Hematopoietic multipotent progenitor cell treated with erythropoietin and hydrocortisone succinate and interleukin-3 and kit ligand, for 8 days (in vitro differentiated cells): Measurements from ENCODE around the gene DAAM2.

Experiments used
- DNase-seq: peaks from one replicate; pipeline ENCODE4 v3.0.0-alpha.2; 2015

The DAAM2 gene

GRCh38 chr6:39911513-39912125 lies 119.4 kb downstream of the DAAM2 start:
- DNase-seq, result no peak

- DNase-seq, result no peak
Measured at GRCh38 chr6:39912446-39912845, 120.3 kb downstream of the DAAM2 start.

- DNase-seq, result no peak
Measured at GRCh38 chr6:39913391-39913916, 121.3 kb downstream of the DAAM2 start.

- no peak for DNase-seq
Measured at GRCh38 chr6:39914239-39914638, 122.1 kb downstream of the DAAM2 start.

- DNase-seq, result no peak
Measured at GRCh38 chr6:39915866-39916265, 123.7 kb downstream of the DAAM2 start.

- DNase-seq, result no peak
Measured at GRCh38 chr6:39917329-39917728, 125.2 kb downstream of the DAAM2 start.

- no peak for DNase-seq
Measured at GRCh38 chr6:39917981-39918380, 125.8 kb downstream of the DAAM2 start.

- DNase-seq, result no peak
Measured at GRCh38 chr6:39918831-39919230, 126.7 kb downstream of the DAAM2 start.

GRCh38 chr6:39920157-39920556 lies 128.0 kb downstream of the DAAM2 start:
- no peak for DNase-seq

- DNase-seq, result no peak
Measured at GRCh38 chr6:39922821-39923220, 130.6 kb downstream of the DAAM2 start.

- DNase-seq, result no peak
Measured at GRCh38 chr6:39923394-39923793, 131.2 kb downstream of the DAAM2 start.

GRCh38 chr6:39923861-39924260 lies 131.7 kb downstream of the DAAM2 start:
- no peak for DNase-seq

GRCh38 chr6:39924283-39924682 lies 132.1 kb downstream of the DAAM2 start:
- no peak for DNase-seq

GRCh38 chr6:39925191-39925930 lies 133.2 kb downstream of the DAAM2 start:
- DNase-seq, result no peak

- no peak for DNase-seq
Measured at GRCh38 chr6:39925931-39926290, 133.7 kb downstream of the DAAM2 start.

GRCh38 chr6:39926668-39927067 lies 134.5 kb downstream of the DAAM2 start:
- no peak for DNase-seq

- no peak for DNase-seq
Measured at GRCh38 chr6:39927159-39927558, 135.0 kb downstream of the DAAM2 start.

- no peak for DNase-seq
Measured at GRCh38 chr6:39929039-39929732, 137.0 kb downstream of the DAAM2 start.

GRCh38 chr6:39929733-39930461 lies 137.7 kb downstream of the DAAM2 start:
- DNase-seq, result no peak

GRCh38 chr6:39930540-39930939 lies 138.4 kb downstream of the DAAM2 start:
- DNase-seq, result no peak

- DNase-seq, result no peak
Measured at GRCh38 chr6:39931607-39932006, 139.4 kb downstream of the DAAM2 start.

GRCh38 chr6:39932386-39932910 lies 140.3 kb downstream of the DAAM2 start:
- no peak for DNase-seq

GRCh38 chr6:39933669-39934130 lies 141.5 kb downstream of the DAAM2 start:
- DNase-seq, result no peak
